H9 (cell line): ENCODE data around the gene STC2. TPM values are rescaled to one million over a fixed set of nuclear protein-coding genes. Genes with fewer than 3 reads are reported as not detected.

Source experiments
- DNase-seq: peaks from one replicate; pipeline ENCODE4 v3.0.0-alpha.2; 2017
- H2AFZ ChIP-seq: one replicate; pipeline ENCODE4 v1.6.1; 2013; ENCODE audit warnings: mild to moderate bottlenecking, low read length, control low read depth, moderate library complexity
- H2AK5ac ChIP-seq: 2 replicates; pipeline ENCODE4 v1.6.1; 2013; ENCODE audit warnings: low read length, control low read depth, mixed read lengths; ENCODE audit not compliant: insufficient read length
- H2BK120ac ChIP-seq: one replicate; pipeline ENCODE4 v1.6.1; 2013; ENCODE audit warnings: low read depth, mild to moderate bottlenecking, low read length, control low read depth, inconsistent platforms; ENCODE audit not compliant: poor library complexity, severe bottlenecking
- H2BK12ac ChIP-seq: 2 replicates; pipeline ENCODE4 v1.6.1; 2013; ENCODE audit warnings: low read length, control low read depth, mixed read lengths, low read depth; ENCODE audit not compliant: insufficient read length
- H2BK15ac ChIP-seq: 2 replicates; pipeline ENCODE4 v1.6.1; 2013; ENCODE audit warnings: low read depth, low read length, control low read depth
- H2BK20ac ChIP-seq: one replicate; pipeline ENCODE4 v1.6.1; 2013; ENCODE audit warnings: low read depth, mild to moderate bottlenecking, low read length, control low read depth, inconsistent platforms; ENCODE audit not compliant: poor library complexity, severe bottlenecking
- H2BK5ac ChIP-seq: 2 replicates; pipeline ENCODE4 v1.6.1; 2013; ENCODE audit warnings: low read length, control low read depth, mixed read lengths; ENCODE audit not compliant: insufficient read length
- H3K14ac ChIP-seq: 2 replicates; pipeline ENCODE4 v1.6.1; 2013; ENCODE audit warnings: low read length, control low read depth; ENCODE audit not compliant: insufficient read depth
- H3K18ac ChIP-seq: 2 replicates; pipeline ENCODE4 v1.6.1; 2013; ENCODE audit warnings: low read depth, mild to moderate bottlenecking, mixed read lengths, low read length, control low read depth; ENCODE audit not compliant: insufficient read length
- H3K23ac ChIP-seq: 2 replicates; pipeline ENCODE4 v1.6.1; 2013; ENCODE audit warnings: low read length, control low read depth, mixed read lengths, low read depth; ENCODE audit not compliant: insufficient read length
- H3K23me2 ChIP-seq: 2 replicates; pipeline ENCODE4 v1.6.1; 2013; ENCODE audit warnings: low read depth, mild to moderate bottlenecking, mixed read lengths, low read length, control low read depth; ENCODE audit not compliant: insufficient read length, poor library complexity, severe bottlenecking
- H3K27ac ChIP-seq: 2 replicates; pipeline ENCODE4 v1.5.1; 2013; ENCODE audit warnings: low read length, control low read depth, mixed read lengths, low read depth; ENCODE audit not compliant: insufficient read length
- H3K27me3 ChIP-seq: 2 replicates; pipeline ENCODE4 v1.6.1; 2013; ENCODE audit warnings: low read length, control low read depth, inconsistent platforms; ENCODE audit not compliant: insufficient read depth
- H3K4ac ChIP-seq: 2 replicates; pipeline ENCODE4 v1.6.1; 2013; ENCODE audit warnings: low read depth, mild to moderate bottlenecking, control low read depth, inconsistent platforms, low read length, moderate library complexity
- H3K4me1 ChIP-seq: 2 replicates; pipeline ENCODE4 v1.6.1; 2013; ENCODE audit warnings: low read length, control low read depth, inconsistent platforms; ENCODE audit not compliant: insufficient read depth
- H3K4me2 ChIP-seq: 2 replicates; pipeline ENCODE4 v1.6.1; 2013; ENCODE audit warnings: low read length, control low read depth, mixed read lengths; ENCODE audit not compliant: insufficient read length, insufficient read depth
- H3K56ac ChIP-seq: 2 replicates; pipeline ENCODE4 v1.6.1; 2013; ENCODE audit warnings: low read depth, mild to moderate bottlenecking, mixed read lengths, low read length, control low read depth; ENCODE audit not compliant: insufficient read length
- H3K79me1 ChIP-seq: 2 replicates; pipeline ENCODE4 v1.6.1; 2013; ENCODE audit warnings: low read depth, mild to moderate bottlenecking, moderate library complexity, low read length, control low read depth, inconsistent platforms; ENCODE audit not compliant: insufficient read depth, poor library complexity, severe bottlenecking
- H3K79me2 ChIP-seq: 2 replicates; pipeline ENCODE4 v1.6.1; 2013; ENCODE audit warnings: low read length, control low read depth, inconsistent platforms; ENCODE audit not compliant: insufficient read depth
- H3K9ac ChIP-seq: 2 replicates; pipeline ENCODE4 v1.6.1; 2013; ENCODE audit warnings: low read length, control low read depth, mixed read lengths; ENCODE audit not compliant: insufficient read length; ENCODE audit errors: extremely low read depth
- H3K9me3 ChIP-seq: one replicate; pipeline ENCODE4 v1.6.1; 2013; ENCODE audit warnings: low read depth, low read length, inconsistent platforms; ENCODE audit not compliant: control insufficient read depth
- H3T11ph ChIP-seq: one replicate; pipeline ENCODE4 v1.6.1; 2013; ENCODE audit warnings: mild to moderate bottlenecking, low read length, control low read depth, inconsistent platforms
- H4K20me1 ChIP-seq: one replicate; pipeline ENCODE4 v1.6.1; 2013; ENCODE audit not compliant: control insufficient read depth, insufficient read length, insufficient read depth
- H4K5ac ChIP-seq: 2 replicates; pipeline ENCODE4 v1.6.1; 2013; ENCODE audit warnings: low read depth, mild to moderate bottlenecking, mixed read lengths, low read length, control low read depth; ENCODE audit not compliant: insufficient read length
- H4K8ac ChIP-seq: replicated peaks from 2 replicates; pipeline ENCODE4 v1.6.1; 2013; ENCODE audit warnings: low read length, control low read depth, mixed read lengths, low read depth; ENCODE audit not compliant: insufficient read length
- H4K91ac ChIP-seq: 2 replicates; pipeline ENCODE4 v1.6.1; 2013; ENCODE audit warnings: low read depth, mild to moderate bottlenecking, moderate library complexity, mixed read lengths, low read length, control low read depth; ENCODE audit not compliant: insufficient read length
- H3K27ac Mint-ChIP-seq, 3 experiments: 2 replicates in 2 of 3; 3 replicates in 1 of 3; pipeline ENCODE4 v1.8.0; 2020 to 2021; ENCODE audit warnings: mixed read lengths in 3 of 3, mild to moderate bottlenecking in 1 of 3, moderate library complexity in 1 of 3
- H3K27me3 Mint-ChIP-seq: 2 replicates; pipeline ENCODE4 v1.8.0; 2021; ENCODE audit warnings: low read depth, mild to moderate bottlenecking, moderate library complexity, mixed read lengths
- H3K36me3 Mint-ChIP-seq, 3 experiments: 2 replicates in 2 of 3; 3 replicates in 1 of 3; pipeline ENCODE4 v1.8.0; 2020 to 2021; ENCODE audit warnings: low read depth in 3 of 3, mixed read lengths in 3 of 3; ENCODE audit not compliant: insufficient read depth in 1 of 3
- H3K4me1 Mint-ChIP-seq, 2 experiments: 2 replicates each; pipeline ENCODE4 v1.8.0; 2020; ENCODE audit warnings: mixed read lengths in 2 of 2
- H3K4me3 Mint-ChIP-seq, 2 experiments: 2 replicates in 1 of 2; 3 replicates in 1 of 2; pipeline ENCODE4 v1.8.0; 2020 to 2021; ENCODE audit warnings: mild to moderate bottlenecking in 2 of 2, mixed read lengths in 2 of 2, moderate library complexity in 1 of 2
- H3K9me3 Mint-ChIP-seq, 2 experiments: 2 replicates in 1 of 2; 3 replicates in 1 of 2; pipeline ENCODE4 v1.8.0; 2020; ENCODE audit warnings: mild to moderate bottlenecking in 2 of 2, mixed read lengths in 2 of 2, moderate library complexity in 1 of 2
- CTCF ChIP-seq: fragments of 200-600 bp; sonication (generic); conservative IDR thresholded peaks from 3 replicates; pipeline ENCODE4 v1.8.0; 2021; ENCODE audit warnings: antibody characterized with exemption, mild to moderate bottlenecking
- WGBS: extraction: QIAGEN DNeasy Blood & Tissue Kit; methylation state at CpG from one replicate; pipeline ENCODE4 v1.1.7; 2013; ENCODE audit warnings: missing lambda C conversion rate, low lambda C conversion rate, mixed read lengths; ENCODE audit not compliant: insufficient read length; ENCODE audit errors: extremely low coverage; 5-methylcytosine and 5-hydroxymethylcytosine counted together
- total RNA-seq: library from RNA; stranded (reverse); gene quantifications from 2 replicates; pipeline ENCODE4 v1.2.1, GENCODE V29; 2021

Gene STC2
- total RNA-seq, 1 experiment from 2014 or later, result 77.7 TPM

- no peak overlapping the region for H4K91ac ChIP-seq
- no peak overlapping the region for H3K27ac ChIP-seq
These were observed 32.4 kb downstream of the STC2 start for GRCh38 chr5:173295796-173296195.

More at GRCh38 chr5:173295796-173296195, 32.4 kb downstream of the STC2 start:
- no peaks in the 10 kb centered on the region for H4K20me1 ChIP-seq
- H3K23me2 ChIP-seq, result no peaks in the 10 kb centered on the region
- Mint-ChIP-seq H3K27ac (no peak overlapping the region), H3K4me3 (no peak overlapping the region), H3K27me3 (peaks cover 28% of the 10 kb centered on the region), H3K4me1 (peaks cover 53 to 58% of the 10 kb centered on the region in 2 experiments), H3K9me3 (peaks cover 0 to 11% of the 10 kb centered on the region in 2 experiments; a peak in 4 of 5 replicates), H3K36me3 (peaks cover 0 to 9% (median 3%) of the 10 kb centered on the region in 3 experiments; a peak in 4 of 7 replicates)
- H3K4me2 ChIP-seq, result no peak overlapping the region
- no peak overlapping the region for H4K8ac ChIP-seq
- TF ChIP-seq CTCF, result no peak
- no peak overlapping the region for H3K23ac ChIP-seq
- H3K79me2 ChIP-seq, result no peaks in the 10 kb centered on the region
- no peak overlapping the region for H2BK5ac ChIP-seq
- no peak for DNase-seq
- H3K4me1 ChIP-seq, result no peaks in the 10 kb centered on the region; the same call in 1 of the 2 replicates
- no peak overlapping the region for H2BK20ac ChIP-seq
- H3K79me1 ChIP-seq, result no peaks in the 10 kb centered on the region
- WGBS, result no CpG with 5 or more reads among the region's 1 CpG
- no peak overlapping the region for H2BK12ac ChIP-seq
- H3K9ac ChIP-seq, result no peak overlapping the region
- H2BK120ac ChIP-seq, result no peak overlapping the region
- no peak overlapping the region for H4K5ac ChIP-seq
- no peaks in the 10 kb centered on the region for H3K9me3 ChIP-seq
- no peak overlapping the region for H3K56ac ChIP-seq
- no peak overlapping the region for H3K18ac ChIP-seq
- no peak overlapping the region for H3K14ac ChIP-seq
- no peak overlapping the region for H2AK5ac ChIP-seq
- H2AFZ ChIP-seq, result no peak overlapping the region
- no peak overlapping the region for H3K4ac ChIP-seq
- no peaks in the 10 kb centered on the region for H3K27me3 ChIP-seq
- H2BK15ac ChIP-seq, result no peak overlapping the region
- H3T11ph ChIP-seq, result no peak overlapping the region
